A549 (cell line): ENCODE data around the gene PSMC3IP. TPM values are rescaled to one million over a fixed set of nuclear protein-coding genes. Genes with fewer than 3 reads are reported as not detected.

Source experiments
- ATAC-seq, 2 experiments: fragments of 200-7000 bp in 1 of 2; fragments of >200 bp in 1 of 2; cut with Nextera tagmentation in 1 of 2; cut with Tn5 transposase in 1 of 2; 3 replicates each; pipeline versions ENCODE4 v1.8.0 to v1.9.1; 2018 to 2020; ENCODE audit warnings: mild to moderate bottlenecking in 1 of 2, moderate library complexity in 1 of 2
- CTCF ChIA-PET: fragments of 300-600 bp; sonication (Branson Sonifier 250); formaldehyde crosslinking; extraction: SDS; loops from one replicate; lab custom pipeline; 2021; ENCODE audit warnings: antibody characterized with exemption, inconsistent platforms; lab: Yijun Ruan, JAX
- POLR2A ChIA-PET: fragments of 350-600 bp; formaldehyde crosslinking; extraction: SDS; loops from one replicate; lab custom pipeline; 2021; ENCODE audit warnings: antibody characterized with exemption, inconsistent platforms; lab: Yijun Ruan, JAX
- DNase-seq, 2 experiments: peaks; one replicate each; pipeline versions ENCODE4 v3.0.0 to v3.0.0-alpha.2; 2011 to 2016; ENCODE audit warnings: low read depth in 1 of 2, low spot score in 1 of 2
- FAIRE-seq: peaks from 2 replicates; lab custom pipeline; 2011; peaks lifted over from hg19 to GRCh38; lab: Jason Lieb, UNC
- H3K27ac ChIP-seq, 2 experiments: fragments of >200 bp; sonication (Bioruptor Twin); formaldehyde crosslinking; 3 replicates each; pipeline ENCODE4 v1.5.1; 2016 to 2017
- H3K4me1 ChIP-seq: fragments of >200 bp; sonication (Bioruptor Twin); formaldehyde crosslinking; 3 replicates; pipeline ENCODE4 v1.6.1; 2016
- H3K4me2 ChIP-seq: fragments of >200 bp; sonication (Bioruptor Twin); formaldehyde crosslinking; 3 replicates; pipeline ENCODE4 v1.6.1; 2016
- H3K4me3 ChIP-seq: fragments of >200 bp; sonication (Bioruptor Twin); formaldehyde crosslinking; 3 replicates; pipeline ENCODE4 v1.5.1; 2016
- H3K9me3 ChIP-seq: fragments of >200 bp; sonication (Bioruptor Twin); formaldehyde crosslinking; 3 replicates; pipeline ENCODE4 v1.6.1; 2016
- ATOH8 ChIP-seq: fragments of 250-450 bp; sonication (Bioruptor Pico); IDR thresholded peaks from 2 replicates; pipeline ENCODE4 v1.5.0; 2020; ENCODE audit warnings: low read depth, mild to moderate bottlenecking, moderate library complexity
- CBX2 ChIP-seq: fragments of 200-600 bp; sonication (generic); IDR thresholded peaks from 2 replicates; pipeline ENCODE4 v1.6.1; 2016; ENCODE audit warnings: low read depth, mild to moderate bottlenecking, borderline replicate concordance
- CEBPB ChIP-seq, 2 experiments: fragments of >200 bp in 1 of 2; sonication (Bioruptor Twin) in 1 of 2; formaldehyde crosslinking in 1 of 2; IDR thresholded peaks; 2 replicates each; pipeline ENCODE4 v1.6.1; 2012 to 2016
- EHF ChIP-seq: fragments of 250-450 bp; sonication (Bioruptor Pico); IDR thresholded peaks from 2 replicates; pipeline ENCODE4 v1.5.0; 2020; ENCODE audit warnings: mild to moderate bottlenecking
- ESRRA ChIP-seq: fragments of 150-350 bp; IDR thresholded peaks from 2 replicates; pipeline ENCODE4 v1.6.1; 2014; ENCODE audit warnings: mild to moderate bottlenecking, low read length, borderline replicate concordance
- FOXS1 ChIP-seq: fragments of 250-450 bp; sonication (Bioruptor Pico); IDR thresholded peaks from 2 replicates; pipeline ENCODE4 v1.5.0; 2020; ENCODE audit warnings: mild to moderate bottlenecking, moderate library complexity
- GATA3 ChIP-seq: IDR thresholded peaks from 2 replicates; pipeline ENCODE4 v1.6.1; 2012; ENCODE audit warnings: borderline replicate concordance
- HOXB13 ChIP-seq: fragments of 250-450 bp; sonication (Bioruptor Pico); IDR thresholded peaks from 2 replicates; pipeline ENCODE4 v1.5.0; 2020; ENCODE audit warnings: low read depth, mild to moderate bottlenecking, moderate library complexity
- JUN ChIP-seq, 2 experiments: fragments of >200 bp; sonication (Bioruptor Twin); formaldehyde crosslinking; IDR thresholded peaks; 2 replicates in 1 of 2; 3 replicates in 1 of 2; pipeline ENCODE4 v1.6.1; 2016 to 2017
- MAFK ChIP-seq: fragments of 450-650 bp; IDR thresholded peaks from 2 replicates; pipeline ENCODE4 v1.6.1; 2014; ENCODE audit not compliant: partially characterized antibody
- MAZ ChIP-seq: fragments of 150-350 bp; IDR thresholded peaks from 2 replicates; pipeline ENCODE4 v1.6.1; 2014; ENCODE audit warnings: antibody characterized with exemption, low read depth, low read length, borderline replicate concordance
- MYC ChIP-seq: IDR thresholded peaks from 2 replicates; pipeline ENCODE4 v1.6.1; 2012; ENCODE audit warnings: mild to moderate bottlenecking, inconsistent platforms, low read length, improper control_type of control experiment, borderline replicate concordance
- NR3C1 ChIP-seq: fragments of >200 bp; sonication (Bioruptor Twin); formaldehyde crosslinking; IDR thresholded peaks from 3 replicates; pipeline ENCODE4 v1.6.1; 2017
- PHF8 ChIP-seq: fragments of 200-600 bp; sonication (generic); IDR thresholded peaks from 2 replicates; pipeline ENCODE4 v1.6.1; 2016; ENCODE audit warnings: low read depth, mild to moderate bottlenecking, antibody characterized with exemption, moderate library complexity, borderline replicate concordance
- POLR2A ChIP-seq: IDR thresholded peaks from 2 replicates; pipeline ENCODE4 v1.6.1; 2012; ENCODE audit warnings: mild to moderate bottlenecking, low read length
- RAD21 ChIP-seq, 2 experiments: fragments of >200 bp in 1 of 2; sonication (Bioruptor Twin) in 1 of 2; formaldehyde crosslinking in 1 of 2; IDR thresholded peaks in 1 of 2; conservative IDR thresholded peaks in 1 of 2; 2 replicates in 1 of 2; 3 replicates in 1 of 2; pipeline ENCODE4 v1.6.1; 2012 to 2018; ENCODE audit warnings: inconsistent platforms in 1 of 2
- RARB ChIP-seq: fragments of 250-450 bp; sonication (Bioruptor Pico); IDR thresholded peaks from 2 replicates; pipeline ENCODE4 v1.8.0; 2021; ENCODE audit warnings: mild to moderate bottlenecking, moderate library complexity
- SMC3 ChIP-seq: fragments of >200 bp; sonication (Bioruptor Twin); formaldehyde crosslinking; IDR thresholded peaks from 3 replicates; pipeline ENCODE4 v1.6.1; 2018; ENCODE audit warnings: inconsistent platforms
- SREBF2 ChIP-seq: fragments of 450-650 bp; IDR thresholded peaks from 2 replicates; pipeline ENCODE4 v1.6.1; 2014; ENCODE audit warnings: mild to moderate bottlenecking, moderate library complexity
- TFCP2L1 ChIP-seq: fragments of 250-450 bp; sonication (Bioruptor Pico); IDR thresholded peaks from 2 replicates; pipeline ENCODE4 v1.5.0; 2021; ENCODE audit warnings: mild to moderate bottlenecking
- ZC3H11A ChIP-seq: fragments of 450-650 bp; IDR thresholded peaks from 2 replicates; pipeline ENCODE4 v1.6.1; 2014; ENCODE audit warnings: antibody characterized with exemption, mild to moderate bottlenecking
- ZNF302 ChIP-seq: fragments of 250-450 bp; sonication (Bioruptor Pico); IDR thresholded peaks from 2 replicates; pipeline ENCODE4 v1.9.0; 2021; ENCODE audit warnings: inconsistent platforms, mild to moderate bottlenecking, moderate library complexity
- ZSCAN20 ChIP-seq: fragments of 250-450 bp; sonication (Bioruptor Pico); IDR thresholded peaks from 2 replicates; pipeline ENCODE4 v1.8.0; 2022; ENCODE audit warnings: mild to moderate bottlenecking, moderate library complexity
- WGBS: methylation state at CpG from one replicate; pipeline ENCODE4 v1.1.6; 2017; ENCODE audit errors: missing lambda C conversion rate; 5-methylcytosine and 5-hydroxymethylcytosine counted together
- polyA plus RNA-seq, 4 experiments: library from polyadenylated mRNA; depleted of rRNA in 3 of 4; stranded (reverse); fragments of >200 nt; fragmentation: RNase III in 1 of 4; extraction: RNeasy Plus Mini Kit Qiagen cat#74134 plus additional on column Dnase treatment in 1 of 4; gene quantifications; 2 replicates in 3 of 4; 3 replicates in 1 of 4; pipeline ENCODE4 v1.2.3, GENCODE V29; 2011 to 2017
- TF ChIP-seq, protein P1 (sequence below): fragments of 200-600 bp; sonication (generic); IDR thresholded peaks from 2 replicates; pipeline ENCODE4 v1.6.1; 2016; ENCODE audit warnings: antibody characterized with exemption, mild to moderate bottlenecking, moderate library complexity
- TF ChIP-seq, protein P2 (sequence below): IDR thresholded peaks from 2 replicates; pipeline ENCODE4 v1.6.1; 2012
- TF ChIP-seq, protein P3 (sequence below): IDR thresholded peaks from 2 replicates; pipeline ENCODE4 v1.6.1; 2012
- TF ChIP-seq, protein P4 (sequence below): fragments of >200 bp; sonication (Bioruptor Twin); formaldehyde crosslinking; IDR thresholded peaks from 3 replicates; pipeline ENCODE4 v1.5.1; 2016
- TF ChIP-seq, protein P5 (sequence below): fragments of 450-650 bp; IDR thresholded peaks from 2 replicates; pipeline ENCODE4 v1.6.1; 2014; ENCODE audit warnings: antibody characterized with exemption

Gene PSMC3IP
- polyA plus RNA-seq, 2 of the 4 experiments (the other 2 are of a cell fraction): 26.1 to 37.9 TPM

DNA sequence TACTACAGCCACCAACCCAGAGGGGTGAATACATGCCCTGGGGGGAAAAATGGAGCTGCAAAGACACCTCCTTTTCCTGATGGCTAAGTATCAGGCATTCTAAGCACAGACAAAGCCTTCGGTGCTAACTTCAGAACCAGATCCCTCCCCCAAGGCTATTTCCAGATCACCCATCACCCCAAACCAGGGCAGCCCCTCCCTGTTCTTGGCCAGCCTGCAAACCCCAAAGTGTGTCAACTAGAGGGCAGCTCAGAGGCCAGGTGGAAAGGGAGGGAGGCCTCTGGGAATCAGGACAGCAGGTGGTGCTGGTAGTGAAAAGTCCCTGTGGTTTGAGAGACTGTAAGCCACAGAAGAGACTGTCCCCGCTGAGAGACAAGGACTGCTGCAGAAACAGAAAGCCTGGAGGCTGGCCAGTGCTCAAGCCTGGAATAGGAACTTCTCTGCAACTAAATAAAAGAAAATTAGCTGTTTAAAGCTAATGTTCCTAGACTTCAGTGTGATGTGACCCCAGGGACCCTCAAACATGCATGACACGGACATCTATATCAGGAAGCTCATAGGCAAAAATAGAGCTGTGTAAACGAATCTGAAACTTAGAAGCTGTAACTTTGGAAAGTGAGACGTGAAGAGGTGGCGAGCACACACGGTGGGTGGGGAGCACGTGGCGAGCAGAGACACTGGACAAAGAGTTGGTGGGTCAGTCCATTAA, 41.1 kb upstream of the PSMC3IP start:
- no peak overlapping the region for H3K27ac ChIP-seq
- FAIRE-seq: no peak
- ChIA-PET CTCF (interaction anchor here (0.6 to 7.7 kb wide), 27 partner anchors 10 to 396 kb away, joined by 3 to 75 read pairs (median 6); partner anchors contain the start of genes CCR10, PLEKHH3, PSMC3IP and RAMP2), POLR2A (interaction anchor here (0.8 to 1.5 kb wide), 7 partner anchors 9 to 206 kb away, joined by 3 to 21 read pairs (median 4); partner anchors contain the start of genes BECN1, RETREG3, TUBG1 and TUBG2)
- H3K4me2 ChIP-seq: no peak overlapping the region
- peaks cover 16% of the 10 kb centered on the region for H3K4me1 ChIP-seq
- no peak for TF ChIP-seq POLR2A
- no peak for TF ChIP-seq TFCP2L1 (CRISPR knock-in tag)
- no peak for TF ChIP-seq CBX2
- peak in 1 of 2 experiments; percentile 19; a peak in 1 of 5 replicates for TF ChIP-seq JUN (IDR thresholded peaks at IDR 0.05)
- peak; percentile 58 for TF ChIP-seq SMC3
- TF ChIP-seq, protein P1, sequence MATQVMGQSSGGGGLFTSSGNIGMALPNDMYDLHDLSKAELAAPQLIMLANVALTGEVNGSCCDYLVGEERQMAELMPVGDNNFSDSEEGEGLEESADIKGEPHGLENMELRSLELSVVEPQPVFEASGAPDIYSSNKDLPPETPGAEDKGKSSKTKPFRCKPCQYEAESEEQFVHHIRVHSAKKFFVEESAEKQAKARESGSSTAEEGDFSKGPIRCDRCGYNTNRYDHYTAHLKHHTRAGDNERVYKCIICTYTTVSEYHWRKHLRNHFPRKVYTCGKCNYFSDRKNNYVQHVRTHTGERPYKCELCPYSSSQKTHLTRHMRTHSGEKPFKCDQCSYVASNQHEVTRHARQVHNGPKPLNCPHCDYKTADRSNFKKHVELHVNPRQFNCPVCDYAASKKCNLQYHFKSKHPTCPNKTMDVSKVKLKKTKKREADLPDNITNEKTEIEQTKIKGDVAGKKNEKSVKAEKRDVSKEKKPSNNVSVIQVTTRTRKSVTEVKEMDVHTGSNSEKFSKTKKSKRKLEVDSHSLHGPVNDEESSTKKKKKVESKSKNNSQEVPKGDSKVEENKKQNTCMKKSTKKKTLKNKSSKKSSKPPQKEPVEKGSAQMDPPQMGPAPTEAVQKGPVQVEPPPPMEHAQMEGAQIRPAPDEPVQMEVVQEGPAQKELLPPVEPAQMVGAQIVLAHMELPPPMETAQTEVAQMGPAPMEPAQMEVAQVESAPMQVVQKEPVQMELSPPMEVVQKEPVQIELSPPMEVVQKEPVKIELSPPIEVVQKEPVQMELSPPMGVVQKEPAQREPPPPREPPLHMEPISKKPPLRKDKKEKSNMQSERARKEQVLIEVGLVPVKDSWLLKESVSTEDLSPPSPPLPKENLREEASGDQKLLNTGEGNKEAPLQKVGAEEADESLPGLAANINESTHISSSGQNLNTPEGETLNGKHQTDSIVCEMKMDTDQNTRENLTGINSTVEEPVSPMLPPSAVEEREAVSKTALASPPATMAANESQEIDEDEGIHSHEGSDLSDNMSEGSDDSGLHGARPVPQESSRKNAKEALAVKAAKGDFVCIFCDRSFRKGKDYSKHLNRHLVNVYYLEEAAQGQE: no peak
- TF ChIP-seq HOXB13 (CRISPR knock-in tag): no peak
- TF ChIP-seq GATA3: no peak
- TF ChIP-seq SREBF2: no peak
- no peak for TF ChIP-seq MAFK
- TF ChIP-seq EHF: no peak
- no peak for TF ChIP-seq FOXS1 (CRISPR knock-in tag)
- no peak for TF ChIP-seq NR3C1
- TF ChIP-seq, protein P2, sequence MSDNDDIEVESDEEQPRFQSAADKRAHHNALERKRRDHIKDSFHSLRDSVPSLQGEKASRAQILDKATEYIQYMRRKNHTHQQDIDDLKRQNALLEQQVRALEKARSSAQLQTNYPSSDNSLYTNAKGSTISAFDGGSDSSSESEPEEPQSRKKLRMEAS: peak; percentile 41; the same call in 1 of the 2 replicates
- no peak for TF ChIP-seq ATOH8 (CRISPR knock-in tag)
- TF ChIP-seq, protein P3, sequence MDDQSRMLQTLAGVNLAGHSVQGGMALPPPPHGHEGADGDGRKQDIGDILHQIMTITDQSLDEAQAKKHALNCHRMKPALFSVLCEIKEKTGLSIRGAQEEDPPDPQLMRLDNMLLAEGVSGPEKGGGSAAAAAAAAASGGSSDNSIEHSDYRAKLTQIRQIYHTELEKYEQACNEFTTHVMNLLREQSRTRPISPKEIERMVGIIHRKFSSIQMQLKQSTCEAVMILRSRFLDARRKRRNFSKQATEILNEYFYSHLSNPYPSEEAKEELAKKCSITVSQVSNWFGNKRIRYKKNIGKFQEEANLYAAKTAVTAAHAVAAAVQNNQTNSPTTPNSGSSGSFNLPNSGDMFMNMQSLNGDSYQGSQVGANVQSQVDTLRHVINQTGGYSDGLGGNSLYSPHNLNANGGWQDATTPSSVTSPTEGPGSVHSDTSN: no peak
- no peak for TF ChIP-seq ESRRA
- TF ChIP-seq, protein P4, sequence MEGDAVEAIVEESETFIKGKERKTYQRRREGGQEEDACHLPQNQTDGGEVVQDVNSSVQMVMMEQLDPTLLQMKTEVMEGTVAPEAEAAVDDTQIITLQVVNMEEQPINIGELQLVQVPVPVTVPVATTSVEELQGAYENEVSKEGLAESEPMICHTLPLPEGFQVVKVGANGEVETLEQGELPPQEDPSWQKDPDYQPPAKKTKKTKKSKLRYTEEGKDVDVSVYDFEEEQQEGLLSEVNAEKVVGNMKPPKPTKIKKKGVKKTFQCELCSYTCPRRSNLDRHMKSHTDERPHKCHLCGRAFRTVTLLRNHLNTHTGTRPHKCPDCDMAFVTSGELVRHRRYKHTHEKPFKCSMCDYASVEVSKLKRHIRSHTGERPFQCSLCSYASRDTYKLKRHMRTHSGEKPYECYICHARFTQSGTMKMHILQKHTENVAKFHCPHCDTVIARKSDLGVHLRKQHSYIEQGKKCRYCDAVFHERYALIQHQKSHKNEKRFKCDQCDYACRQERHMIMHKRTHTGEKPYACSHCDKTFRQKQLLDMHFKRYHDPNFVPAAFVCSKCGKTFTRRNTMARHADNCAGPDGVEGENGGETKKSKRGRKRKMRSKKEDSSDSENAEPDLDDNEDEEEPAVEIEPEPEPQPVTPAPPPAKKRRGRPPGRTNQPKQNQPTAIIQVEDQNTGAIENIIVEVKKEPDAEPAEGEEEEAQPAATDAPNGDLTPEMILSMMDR: peak; percentile 41
- TF ChIP-seq ZNF302: no peak
- TF ChIP-seq, protein P5, sequence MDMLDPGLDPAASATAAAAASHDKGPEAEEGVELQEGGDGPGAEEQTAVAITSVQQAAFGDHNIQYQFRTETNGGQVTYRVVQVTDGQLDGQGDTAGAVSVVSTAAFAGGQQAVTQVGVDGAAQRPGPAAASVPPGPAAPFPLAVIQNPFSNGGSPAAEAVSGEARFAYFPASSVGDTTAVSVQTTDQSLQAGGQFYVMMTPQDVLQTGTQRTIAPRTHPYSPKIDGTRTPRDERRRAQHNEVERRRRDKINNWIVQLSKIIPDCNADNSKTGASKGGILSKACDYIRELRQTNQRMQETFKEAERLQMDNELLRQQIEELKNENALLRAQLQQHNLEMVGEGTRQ: no peak
- TF ChIP-seq RAD21 (conservative IDR thresholded peaks at IDR 0.05 in 1 of 2, IDR thresholded peaks at IDR 0.05 in 1 of 2): peak; percentile 54 to 64
- no peak for TF ChIP-seq ZSCAN20 (CRISPR knock-in tag)
- TF ChIP-seq ZC3H11A: no peak
- no peak for TF ChIP-seq PHF8
- no peak for TF ChIP-seq MYC
- no peak for TF ChIP-seq CEBPB (IDR thresholded peaks at IDR 0.05)
- no peak for TF ChIP-seq MAZ
- no peak for TF ChIP-seq RARB (CRISPR knock-in tag)
- H3K9me3 ChIP-seq: no peaks in the 10 kb centered on the region
- 70% methylated on average over 9 of the region's 9 CpGs for WGBS
- ATAC-seq: peak; percentile 83 to 85
- peak; percentile 58 to 65 for DNase-seq
- no peak overlapping the region for H3K4me3 ChIP-seq
